Head of caudate nucleus (tissue), 42 donors: ENCODE measurements around the gene PDE8B.
A peak's percentile ranks its signal among the peaks of the same experiment; 100 is the strongest.

ENCODE experiments used
- DNase-seq, 42 donors: peaks; one replicate each; pipeline versions ENCODE4 v3.0.0 to v3.0.0-alpha.2; 2020 to 2021; ENCODE audit warnings: mixed read lengths in 7 of 42
- intact Hi-C: fragments of 100-400 bp; cut with DNase I; formaldehyde crosslinking; loops from one replicate; pipeline ENCODE4 v1.15.0; 2022

PDE8B gene

DNA sequence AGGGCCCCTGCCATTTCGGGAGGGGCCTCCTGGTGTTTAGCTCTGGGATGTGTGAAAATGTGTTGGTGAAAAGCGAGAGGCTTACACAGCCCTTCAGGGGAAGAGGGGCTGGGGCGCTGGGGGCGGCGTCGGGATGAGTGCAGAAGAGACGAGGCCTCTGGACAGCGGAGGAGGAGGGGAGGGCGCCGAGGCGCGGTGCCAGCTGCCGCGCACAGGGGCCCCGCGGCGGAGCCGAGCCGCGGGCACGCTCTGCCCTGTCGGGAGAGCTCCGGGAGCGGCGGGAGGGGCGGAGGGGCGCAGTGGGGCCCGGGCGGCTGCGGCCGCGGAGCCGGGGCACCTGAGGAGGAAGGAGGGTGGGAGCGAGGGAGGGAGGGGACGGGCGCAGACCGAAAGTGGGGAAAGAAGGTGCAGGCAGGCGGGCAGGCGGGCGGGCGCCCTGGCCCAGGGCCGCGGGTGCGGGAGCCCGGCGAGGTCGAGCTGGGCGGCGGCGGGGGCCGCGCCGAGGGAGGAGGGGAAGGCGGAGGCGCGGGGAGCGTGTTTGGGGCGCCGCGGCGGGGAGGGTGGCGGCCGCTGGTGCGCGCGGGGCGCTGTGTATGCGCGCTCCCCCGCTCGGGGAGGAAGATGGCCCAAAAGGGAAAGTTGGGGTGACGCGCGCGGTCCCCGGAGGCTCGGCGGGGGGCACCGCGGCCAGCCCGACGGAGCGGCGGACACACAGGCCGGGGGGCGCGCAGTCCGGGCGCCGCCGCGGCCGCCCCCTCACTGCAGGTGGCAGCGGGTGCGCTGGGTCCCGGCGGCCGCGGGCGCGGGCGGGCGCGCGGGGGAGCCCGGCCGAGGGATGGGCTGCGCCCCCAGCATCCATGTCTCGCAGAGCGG is at the start of gene PDE8B:
PDE8B (plus strand) TSS at position 590 of the 873 bp plus-strand sequence; CDS start at position 836, 246 bp downstream.
- DNase-seq: peak in 31 of 42 donors; percentile 21 to 72 (median 46)
- intact Hi-C loops: no loop called here

DNA sequence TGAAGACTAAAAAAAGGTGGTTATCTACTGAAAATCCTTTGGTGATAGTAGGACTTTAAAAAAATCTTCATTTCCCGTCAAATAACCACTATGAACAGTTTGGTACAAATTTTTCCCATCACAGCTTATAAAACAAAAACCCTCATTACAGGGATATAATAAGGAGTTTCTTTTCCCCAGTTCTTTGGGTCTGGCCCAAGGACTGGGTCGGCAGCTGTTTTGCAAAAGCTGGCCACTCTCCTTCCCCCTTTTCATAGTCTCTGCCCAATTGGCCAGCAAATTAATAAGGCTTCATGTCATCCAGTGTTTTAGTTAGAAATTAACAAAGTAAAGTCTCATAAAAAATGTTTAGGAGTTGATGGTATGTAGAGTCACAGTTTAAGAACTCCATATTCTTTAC is 47.0 kb upstream of the PDE8B start:
- intact Hi-C loops: no loop called here
- DNase-seq: peak in 20 of 42 donors; percentile 18 to 72 (median 48)

DNA sequence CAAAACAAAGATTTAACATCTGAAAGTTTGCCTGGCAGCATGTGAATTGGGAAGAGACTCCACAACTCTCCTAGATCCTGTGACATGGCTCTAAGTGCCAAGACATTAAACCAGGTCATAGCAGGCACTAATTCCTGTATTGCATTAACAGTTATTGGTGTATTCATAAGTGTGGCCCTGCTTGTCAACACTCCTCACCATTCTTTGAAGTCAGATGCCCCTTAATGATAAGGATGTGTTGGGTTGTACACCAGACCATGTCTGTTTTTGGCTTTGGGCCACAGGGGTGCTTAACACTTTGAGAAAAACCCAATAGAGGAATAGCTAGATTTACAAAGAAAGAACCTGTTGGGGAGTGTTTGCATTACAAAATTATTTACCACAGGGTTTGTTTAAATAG is 43.4 kb upstream of the PDE8B start:
- DNase-seq: no peak
- intact Hi-C loops: no loop called here

- DNase-seq: no peak
- intact Hi-C loops: no loop called here
Measured at GRCh38 chr5:77167695-77168121, 42.8 kb upstream of the PDE8B start.

- DNase-seq: peak; percentile 65 to 92 (median 83)
- intact Hi-C loops: no loop called here
Measured at GRCh38 chr5:77168161-77168878, 42.2 kb upstream of the PDE8B start.

DNA sequence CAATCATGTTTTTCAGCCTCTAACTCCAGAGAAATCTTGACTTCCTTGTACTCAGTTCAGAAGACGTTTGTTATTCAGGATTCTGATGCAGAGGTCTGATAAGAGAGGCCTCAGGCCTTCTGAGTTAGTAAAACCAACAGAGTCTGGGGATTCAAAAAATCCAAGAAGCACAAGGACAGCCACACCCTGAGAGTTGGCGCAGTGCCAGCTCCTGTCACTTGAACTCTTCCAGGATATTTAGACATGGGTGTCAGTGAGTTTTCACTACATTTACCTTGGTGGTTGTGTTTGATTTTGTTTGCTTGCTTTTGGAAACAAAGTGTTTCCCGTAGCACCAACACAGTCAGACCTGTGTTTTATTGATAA is 41.6 kb upstream of the PDE8B start:
- no peak for DNase-seq
- intact Hi-C loops: no loop called here

- no peak for DNase-seq
- intact Hi-C loops: no loop called here
Measured at GRCh38 chr5:77170196-77170890, 40.1 kb upstream of the PDE8B start.

GRCh38 chr5:77171141-77171910 is 39.2 kb upstream of the PDE8B start:
- intact Hi-C loops: no loop called here
- no peak for DNase-seq

- DNase-seq: no peak
- intact Hi-C loops: no loop called here
Measured at GRCh38 chr5:77172713-77173328, 37.7 kb upstream of the PDE8B start.

- intact Hi-C loops: no loop called here
Measured at GRCh38 chr5:77174526-77174925, 36.0 kb upstream of the PDE8B start.

GRCh38 chr5:77175231-77175630 is 35.2 kb upstream of the PDE8B start:
- DNase-seq: no peak
- intact Hi-C loops: no loop called here

More at GRCh38 chr5:77174526-77174925, 36.0 kb upstream of the PDE8B start:
- no peak for DNase-seq

DNA sequence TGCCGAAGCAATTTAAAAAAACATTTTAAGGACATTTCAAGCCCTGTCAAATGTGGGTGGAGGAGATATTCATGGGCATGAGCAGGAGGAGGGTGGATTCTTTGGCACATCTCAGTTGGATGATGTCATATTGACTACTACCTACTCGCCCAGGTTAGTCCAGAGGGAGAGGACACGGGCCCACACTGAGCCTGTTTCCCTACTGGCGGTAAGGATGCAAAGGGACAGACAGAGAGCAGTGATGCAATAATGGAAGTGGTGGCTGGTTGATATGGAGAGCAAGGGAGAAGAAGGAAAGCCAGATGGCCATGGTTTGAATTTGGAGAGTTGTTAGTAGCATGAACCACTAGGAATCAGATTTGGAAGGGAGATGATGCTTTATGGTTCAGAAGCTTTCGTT is 34.1 kb upstream of the PDE8B start:
- DNase-seq: no peak
- intact Hi-C loops: no loop called here

GRCh38 chr5:77177576-77177975 is 32.9 kb upstream of the PDE8B start:
- intact Hi-C loops: no loop called here
- no peak for DNase-seq

GRCh38 chr5:77180167-77181081 is 30.1 kb upstream of the PDE8B start:
- intact Hi-C loops: no loop called here
- peak; percentile 22 to 86 (median 66) for DNase-seq

DNA sequence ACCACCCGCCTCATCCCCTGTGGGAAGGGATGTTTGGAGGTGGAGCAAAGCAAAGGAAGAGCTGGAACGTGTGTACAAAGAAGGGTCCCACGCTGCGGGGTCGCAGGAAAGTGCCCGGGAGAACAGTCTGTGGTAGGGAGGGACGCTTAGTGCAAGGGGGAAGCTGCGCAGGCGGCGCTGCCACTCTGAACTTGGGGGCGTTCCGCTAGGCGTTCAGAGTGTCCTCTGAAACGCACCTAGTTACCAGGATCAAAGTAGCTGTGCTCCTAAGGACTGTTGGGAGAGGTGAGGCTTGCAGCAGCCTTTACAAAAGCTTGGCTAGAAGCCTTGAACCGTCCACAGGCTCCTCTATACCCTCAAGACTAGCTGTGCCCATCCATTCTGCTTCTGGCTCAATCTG is 29.3 kb upstream of the PDE8B start:
- DNase-seq: no peak
- intact Hi-C loops: no loop called here

DNA sequence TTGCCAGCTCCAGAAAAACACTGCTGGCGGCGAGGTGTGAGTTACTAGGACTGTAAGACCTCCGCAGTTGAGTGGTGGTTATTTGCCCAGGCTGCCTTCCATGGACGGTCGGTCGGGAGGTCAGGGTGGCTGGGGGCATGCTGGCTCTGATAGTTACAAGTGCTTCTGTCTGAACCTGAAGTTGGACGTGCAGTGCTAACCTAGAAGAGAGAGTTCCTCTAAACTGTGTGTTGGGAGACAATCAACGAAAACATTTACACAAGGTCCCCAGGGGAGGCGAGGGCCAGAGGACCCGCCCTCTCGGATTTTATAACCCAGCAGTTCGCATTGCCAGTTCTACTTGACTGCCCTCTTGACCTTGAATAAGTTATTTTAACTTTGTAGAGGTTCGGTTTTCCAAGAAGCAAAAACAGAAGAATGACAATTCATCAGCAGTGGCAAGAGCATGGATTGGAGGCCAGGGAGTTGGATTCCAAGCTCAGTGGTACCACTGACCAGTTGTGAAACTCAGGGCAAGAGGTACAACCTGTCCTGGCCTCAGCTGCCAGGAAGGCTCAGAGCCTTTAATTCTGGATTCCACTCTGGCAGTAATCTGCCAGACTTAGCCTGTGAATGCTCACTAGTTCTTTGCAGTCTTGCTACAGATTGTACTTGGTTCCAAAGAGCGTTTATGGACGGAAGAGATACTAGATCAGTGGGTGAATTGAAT is 28.7 kb upstream of the PDE8B start:
- no peak for DNase-seq
- intact Hi-C loops: no loop called here

GRCh38 chr5:77182367-77182766 is 28.1 kb upstream of the PDE8B start:
- DNase-seq: no peak
- intact Hi-C loops: no loop called here
